ENCODE data around the gene RIMKLB.

- TF ChIP-seq POLR2A (IDR thresholded peaks at IDR 0.05; ENCODE audit: borderline replicate concordance, extremely low read depth, insufficient read depth, insufficient read length) (no peak), EZH2 (IDR thresholded peaks at IDR 0.05) (no peak), CTCF (IDR thresholded peaks at IDR 0.05 in 2 of 3, conservative IDR thresholded peaks at IDR 0.05 in 1 of 3; ENCODE audit: borderline replicate concordance in 1 of 3, insufficient read depth in 1 of 3, low read depth in 2 of 3, low read length in 2 of 3) (0 out of 6 replicates have a peak, but pooled peaks of 1 of the 3 experiments have one; percentile 22), EZH2phosphoT487 (IDR thresholded peaks at IDR 0.05; ENCODE audit: borderline replicate concordance) (no peak), ZNF274 (IDR thresholded peaks at IDR 0.05; ENCODE audit: low read depth, low read length) (no peak), YY1 (IDR thresholded peaks at IDR 0.05; ENCODE audit: extremely low read depth, insufficient replicate concordance, low read depth, low read length) (no peak), SP1 (IDR thresholded peaks at IDR 0.05; ENCODE audit: low read depth) (no peak), POLR2AphosphoS5 (IDR thresholded peaks at IDR 0.05; ENCODE audit: low read depth, low read length) (no peak), CEBPB (IDR thresholded peaks at IDR 0.05; ENCODE audit: low read depth) (peak; percentile 51), ZBTB33 (IDR thresholded peaks at IDR 0.05; ENCODE audit: extremely low read depth, insufficient replicate concordance, low read length) (no peak), RAD21 (IDR thresholded peaks at IDR 0.05; ENCODE audit: low read depth) (peak; percentile 18; the same call in 1 of the 2 replicates), EGR1 (IDR thresholded peaks at IDR 0.05; ENCODE audit: low read depth) (no peak)
- TF ChIP-seq, protein P1, sequence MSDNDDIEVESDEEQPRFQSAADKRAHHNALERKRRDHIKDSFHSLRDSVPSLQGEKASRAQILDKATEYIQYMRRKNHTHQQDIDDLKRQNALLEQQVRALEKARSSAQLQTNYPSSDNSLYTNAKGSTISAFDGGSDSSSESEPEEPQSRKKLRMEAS (IDR thresholded peaks at IDR 0.05): no peak
These were observed 82.1 kb downstream of the RIMKLB start for GRCh38 chr12:8779862-8780261.

Data from HCT116 (cell line).